Ishikawa (cell line): ENCODE measurements around the gene CACYBP.

ENCODE experiments used
- EP300 ChIP-seq: IDR thresholded peaks from 2 replicates; pipeline ENCODE4 v1.6.1; 2012; ENCODE audit warnings: borderline replicate concordance
- FOXM1 ChIP-seq: IDR thresholded peaks from 2 replicates; pipeline ENCODE4 v1.6.1; 2012; ENCODE audit warnings: low read depth, borderline replicate concordance
- RAD21 ChIP-seq: IDR thresholded peaks from 2 replicates; pipeline ENCODE4 v1.6.1; 2012; ENCODE audit warnings: low read depth
- REST ChIP-seq: IDR thresholded peaks from 2 replicates; pipeline ENCODE4 v1.6.1; 2012; ENCODE audit warnings: low read depth, mild to moderate bottlenecking
- TAF1 ChIP-seq: IDR thresholded peaks from 2 replicates; pipeline ENCODE4 v1.6.1; 2012; ENCODE audit warnings: low read depth, mild to moderate bottlenecking
- TCF12 ChIP-seq: IDR thresholded peaks from 2 replicates; pipeline ENCODE4 v1.6.1; 2012; ENCODE audit warnings: low read depth
- USF1 ChIP-seq: IDR thresholded peaks from 2 replicates; pipeline ENCODE4 v1.6.1; 2012
- TF ChIP-seq, protein P1 (sequence below): IDR thresholded peaks from 2 replicates; pipeline ENCODE4 v1.6.1; 2012

- TF ChIP-seq, protein P1, sequence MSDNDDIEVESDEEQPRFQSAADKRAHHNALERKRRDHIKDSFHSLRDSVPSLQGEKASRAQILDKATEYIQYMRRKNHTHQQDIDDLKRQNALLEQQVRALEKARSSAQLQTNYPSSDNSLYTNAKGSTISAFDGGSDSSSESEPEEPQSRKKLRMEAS = no peak
- no peak for TF ChIP-seq REST
- no peak for TF ChIP-seq FOXM1
- TF ChIP-seq EP300 = no peak
- no peak for TF ChIP-seq TAF1
- TF ChIP-seq USF1 = no peak
- TF ChIP-seq TCF12 = no peak
- TF ChIP-seq RAD21 = no peak
These were observed 3.8 kb downstream of the CACYBP start for GRCh38 chr1:175003521-175003920.
